Measurements from ENCODE around the gene IMPDH2.

The IMPDH2 gene

DNA sequence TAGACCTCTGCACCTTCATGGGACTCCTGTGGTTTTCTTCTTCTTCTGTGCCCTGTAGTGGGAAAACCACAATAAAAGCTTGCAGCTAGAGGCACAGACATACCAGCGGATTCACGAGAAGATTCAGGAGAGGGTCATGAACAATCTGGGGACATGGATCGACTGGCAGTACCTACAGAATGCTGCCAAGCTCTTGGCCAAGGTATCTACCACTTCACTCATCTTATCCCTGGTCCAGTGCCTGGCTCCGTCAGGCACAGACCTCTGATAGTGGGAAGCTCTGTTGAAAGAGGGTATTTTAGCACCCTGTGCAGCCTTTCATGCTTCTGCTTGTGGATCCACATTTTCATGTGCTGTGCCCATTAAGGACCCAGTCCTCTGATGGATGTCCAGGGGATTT, 48.9 kb downstream of the IMPDH2 start:
- no peak for DNase-seq (ENCODE audit: low spot score)

- DNase-seq (ENCODE audit: low spot score) = no peak
These were observed 49.7 kb downstream of the IMPDH2 start for GRCh38 chr3:48979451-48979850.

Measured in CD4-positive, alpha-beta T cell treated with Interleukin-2 at 100 ng/mL for 4 hours (primary cell).